Prostate gland (tissue), 2 donors: Measurements from ENCODE around the gene ABI1. TPM values are rescaled to one million over a fixed set of nuclear protein-coding genes. Genes with fewer than 3 reads are reported as not detected.

Experiments used
- DNase-seq: peaks from one replicate; pipeline ENCODE4 v3.0.0-alpha.2; 2019; ENCODE audit warnings: low spot score
- H3K27ac ChIP-seq, 2 donors: fragments of 200-600 bp; sonication (generic); 2 replicates each; pipeline ENCODE4 v1.5.1; 2017 to 2019
- H3K27me3 ChIP-seq: fragments of 200-600 bp; sonication (generic); replicated peaks from 2 replicates; pipeline ENCODE4 v1.5.1; 2019; ENCODE audit not compliant: insufficient read depth
- H3K36me3 ChIP-seq, 2 donors: fragments of 200-600 bp; sonication (generic); 1 replicate in 1 of 2; 2 replicates in 1 of 2; pipeline versions ENCODE4 v1.5.1 to v1.8.1; 2017 to 2019
- H3K4me1 ChIP-seq: fragments of 200-600 bp; sonication (generic); replicated peaks from 2 replicates; pipeline ENCODE4 v1.5.1; 2019
- H3K4me3 ChIP-seq, 2 donors: fragments of 200-600 bp; sonication (generic); 2 replicates each; pipeline ENCODE4 v1.5.1; 2017 to 2019
- H3K9me3 ChIP-seq: fragments of 200-600 bp; sonication (generic); 2 replicates; pipeline ENCODE4 v1.5.1; 2017
- CTCF ChIP-seq, 4 experiments: fragments of 200-600 bp in 2 of 4; fragments of 450-650 bp in 2 of 4; sonication (generic) in 2 of 4; IDR thresholded peaks; 1 replicate in 3 of 4; 2 replicates in 1 of 4; pipeline ENCODE4 v1.5.1; 2016 to 2019; ENCODE audit warnings: antibody characterized with exemption in 4 of 4, mild to moderate bottlenecking in 2 of 4, moderate library complexity in 2 of 4
- POLR2A ChIP-seq: fragments of 450-650 bp; IDR thresholded peaks from one replicate; pipeline ENCODE4 v1.6.1; 2016; ENCODE audit warnings: antibody characterized with exemption, mild to moderate bottlenecking
- POLR2AphosphoS5 ChIP-seq: sonication (generic); formaldehyde crosslinking; IDR thresholded peaks from one replicate; pipeline ENCODE4 v1.6.1; 2017; ENCODE audit warnings: antibody characterized with exemption
- WGBS: methylation state at CpG from one replicate; pipeline ENCODE4 v1.1.5; 2018; 5-methylcytosine and 5-hydroxymethylcytosine counted together
- intact Hi-C: fragments of 100-400 bp; cut with DNase I; formaldehyde crosslinking; loops from one replicate; pipeline ENCODE4 v1.14.2; 2022
- total RNA-seq, 2 donors: library from RNA; depleted of rRNA; stranded (reverse); fragments of >200 nt; gene quantifications; one replicate each; pipeline ENCODE4 v1.1.0, GENCODE V29; 2016

ABI1 gene
- total RNA-seq, 2 donors from 2014 or later, result 37.8 to 60.6 TPM

- intact Hi-C loops, result no loop called here
- H3K36me3 ChIP-seq, result no peaks in the 10 kb centered on the region
- no peak overlapping the region for H3K27ac ChIP-seq
- no peak overlapping the region for H3K4me3 ChIP-seq
- no peak for TF ChIP-seq POLR2A
- TF ChIP-seq POLR2AphosphoS5, result no peak
- WGBS, result 45% methylated on average over 4 of the region's 4 CpGs
- no peak for DNase-seq
- H3K9me3 ChIP-seq, result no peaks in the 10 kb centered on the region
- peaks cover 7% of the 10 kb centered on the region for H3K4me1 ChIP-seq
- no peaks in the 10 kb centered on the region for H3K27me3 ChIP-seq
These were observed 56.1 kb downstream of the ABI1 start for GRCh38 chr10:26804418-26805393.

GRCh38 chr10:26803849-26804248, 56.9 kb downstream of the ABI1 start:
- Histone ChIP-seq H3K27ac (no peak overlapping the region), H3K4me1 (peaks cover 7% of the 10 kb centered on the region), H3K4me3 (no peak overlapping the region), H3K27me3 (no peaks in the 10 kb centered on the region), H3K9me3 (no peaks in the 10 kb centered on the region), H3K36me3 (no peaks in the 10 kb centered on the region)
- TF ChIP-seq POLR2A (no peak), POLR2AphosphoS5 (no peak), CTCF (IDR thresholded peaks at IDR 0.05) (no peak)
- 93% methylated on average over 4 of the region's 4 CpGs for WGBS
- no peak for DNase-seq
- intact Hi-C loops, result no loop called here

GRCh38 chr10:26802527-26802926, 58.2 kb downstream of the ABI1 start:
- DNase-seq, result no peak
- Histone ChIP-seq H3K27ac (no peak overlapping the region), H3K9me3 (no peaks in the 10 kb centered on the region), H3K4me3 (no peak overlapping the region), H3K27me3 (no peaks in the 10 kb centered on the region), H3K4me1 (peaks cover 7% of the 10 kb centered on the region), H3K36me3 (no peaks in the 10 kb centered on the region)
- intact Hi-C loops, result no loop called here
- TF ChIP-seq POLR2A (no peak), POLR2AphosphoS5 (no peak), CTCF (IDR thresholded peaks at IDR 0.05) (no peak)
- WGBS, result 93% methylated on average over 3 of the region's 3 CpGs

GRCh38 chr10:26801831-26802230, 58.9 kb downstream of the ABI1 start:
- H3K9me3 ChIP-seq, result no peaks in the 10 kb centered on the region
- no peaks in the 10 kb centered on the region for H3K27me3 ChIP-seq
- H3K27ac ChIP-seq, result no peak overlapping the region
- WGBS, result 80% methylated on average over 3 of the region's 3 CpGs
- H3K4me1 ChIP-seq, result peaks cover 7% of the 10 kb centered on the region
- intact Hi-C loops, result no loop called here
- no peak for DNase-seq
- no peak for TF ChIP-seq CTCF (IDR thresholded peaks at IDR 0.05)
- no peak for TF ChIP-seq POLR2AphosphoS5
- TF ChIP-seq POLR2A, result no peak
- no peak overlapping the region for H3K4me3 ChIP-seq
- no peaks in the 10 kb centered on the region for H3K36me3 ChIP-seq

GRCh38 chr10:26801274-26801673, 59.5 kb downstream of the ABI1 start:
- H3K4me1 ChIP-seq, result peaks cover 7% of the 10 kb centered on the region
- no peaks in the 10 kb centered on the region for H3K9me3 ChIP-seq
- no peaks in the 10 kb centered on the region for H3K27me3 ChIP-seq
- TF ChIP-seq POLR2AphosphoS5, result no peak
- TF ChIP-seq CTCF (IDR thresholded peaks at IDR 0.05), result no peak
- TF ChIP-seq POLR2A, result no peak
- no peak for DNase-seq
- H3K27ac ChIP-seq, result no peak overlapping the region
- H3K4me3 ChIP-seq, result no peak overlapping the region
- 94% methylated on average over 8 of the region's 8 CpGs for WGBS
- intact Hi-C loops, result no loop called here
- H3K36me3 ChIP-seq, result no peaks in the 10 kb centered on the region
